Measurements from ENCODE around the gene MCHR1.

DNA sequence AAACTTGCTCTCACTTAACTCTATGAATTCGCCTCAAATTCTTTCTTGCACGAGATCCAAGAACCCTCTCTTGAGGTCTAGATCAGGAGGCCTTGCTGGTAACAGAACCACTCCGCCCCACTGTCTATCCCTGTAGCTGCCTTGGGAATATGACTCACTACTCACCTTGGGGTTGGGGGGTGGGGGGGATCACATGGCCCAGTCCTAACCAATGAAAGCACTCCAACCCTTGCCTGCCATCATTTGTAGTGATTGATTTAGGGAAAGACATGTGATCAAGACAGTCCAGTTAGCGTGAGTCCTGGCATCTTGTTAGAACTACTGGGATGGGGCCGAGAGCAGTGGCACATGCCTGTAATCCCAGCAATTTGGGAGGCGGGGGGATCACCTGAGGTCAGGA is 38.0 kb upstream of the MCHR1 start:
- TF ChIP-seq, protein P1, sequence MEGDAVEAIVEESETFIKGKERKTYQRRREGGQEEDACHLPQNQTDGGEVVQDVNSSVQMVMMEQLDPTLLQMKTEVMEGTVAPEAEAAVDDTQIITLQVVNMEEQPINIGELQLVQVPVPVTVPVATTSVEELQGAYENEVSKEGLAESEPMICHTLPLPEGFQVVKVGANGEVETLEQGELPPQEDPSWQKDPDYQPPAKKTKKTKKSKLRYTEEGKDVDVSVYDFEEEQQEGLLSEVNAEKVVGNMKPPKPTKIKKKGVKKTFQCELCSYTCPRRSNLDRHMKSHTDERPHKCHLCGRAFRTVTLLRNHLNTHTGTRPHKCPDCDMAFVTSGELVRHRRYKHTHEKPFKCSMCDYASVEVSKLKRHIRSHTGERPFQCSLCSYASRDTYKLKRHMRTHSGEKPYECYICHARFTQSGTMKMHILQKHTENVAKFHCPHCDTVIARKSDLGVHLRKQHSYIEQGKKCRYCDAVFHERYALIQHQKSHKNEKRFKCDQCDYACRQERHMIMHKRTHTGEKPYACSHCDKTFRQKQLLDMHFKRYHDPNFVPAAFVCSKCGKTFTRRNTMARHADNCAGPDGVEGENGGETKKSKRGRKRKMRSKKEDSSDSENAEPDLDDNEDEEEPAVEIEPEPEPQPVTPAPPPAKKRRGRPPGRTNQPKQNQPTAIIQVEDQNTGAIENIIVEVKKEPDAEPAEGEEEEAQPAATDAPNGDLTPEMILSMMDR (IDR thresholded peaks at IDR 0.05): no peak
- no peak for TF ChIP-seq POLR2AphosphoS5 (IDR thresholded peaks at IDR 0.05; ENCODE audit: low read depth, low read length)
- TF ChIP-seq, protein P2, sequence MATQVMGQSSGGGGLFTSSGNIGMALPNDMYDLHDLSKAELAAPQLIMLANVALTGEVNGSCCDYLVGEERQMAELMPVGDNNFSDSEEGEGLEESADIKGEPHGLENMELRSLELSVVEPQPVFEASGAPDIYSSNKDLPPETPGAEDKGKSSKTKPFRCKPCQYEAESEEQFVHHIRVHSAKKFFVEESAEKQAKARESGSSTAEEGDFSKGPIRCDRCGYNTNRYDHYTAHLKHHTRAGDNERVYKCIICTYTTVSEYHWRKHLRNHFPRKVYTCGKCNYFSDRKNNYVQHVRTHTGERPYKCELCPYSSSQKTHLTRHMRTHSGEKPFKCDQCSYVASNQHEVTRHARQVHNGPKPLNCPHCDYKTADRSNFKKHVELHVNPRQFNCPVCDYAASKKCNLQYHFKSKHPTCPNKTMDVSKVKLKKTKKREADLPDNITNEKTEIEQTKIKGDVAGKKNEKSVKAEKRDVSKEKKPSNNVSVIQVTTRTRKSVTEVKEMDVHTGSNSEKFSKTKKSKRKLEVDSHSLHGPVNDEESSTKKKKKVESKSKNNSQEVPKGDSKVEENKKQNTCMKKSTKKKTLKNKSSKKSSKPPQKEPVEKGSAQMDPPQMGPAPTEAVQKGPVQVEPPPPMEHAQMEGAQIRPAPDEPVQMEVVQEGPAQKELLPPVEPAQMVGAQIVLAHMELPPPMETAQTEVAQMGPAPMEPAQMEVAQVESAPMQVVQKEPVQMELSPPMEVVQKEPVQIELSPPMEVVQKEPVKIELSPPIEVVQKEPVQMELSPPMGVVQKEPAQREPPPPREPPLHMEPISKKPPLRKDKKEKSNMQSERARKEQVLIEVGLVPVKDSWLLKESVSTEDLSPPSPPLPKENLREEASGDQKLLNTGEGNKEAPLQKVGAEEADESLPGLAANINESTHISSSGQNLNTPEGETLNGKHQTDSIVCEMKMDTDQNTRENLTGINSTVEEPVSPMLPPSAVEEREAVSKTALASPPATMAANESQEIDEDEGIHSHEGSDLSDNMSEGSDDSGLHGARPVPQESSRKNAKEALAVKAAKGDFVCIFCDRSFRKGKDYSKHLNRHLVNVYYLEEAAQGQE (IDR thresholded peaks at IDR 0.05; ENCODE audit: insufficient read depth in 1 of 2, low read depth in 2 of 2, low read length in 1 of 2): no peak
- no peak for TF ChIP-seq SIN3A (IDR thresholded peaks at IDR 0.05; ENCODE audit: borderline replicate concordance, insufficient read depth, low read depth, low read length)
- no peak for TF ChIP-seq TCF7L2 (IDR thresholded peaks at IDR 0.05; ENCODE audit: low read depth, low read length)

Data from Panc1 (cell line).